ENCODE results near the gene ZNRF2. TPM values are rescaled to one million over a fixed set of nuclear protein-coding genes. Genes with fewer than 3 reads are reported as not detected.

ZNRF2 gene
- total and polyA plus RNA-seq, 2 of the 4 experiments (the other 2 are of a cell fraction): 0.31 to 0.54 TPM

GRCh38 chr7:30310674-30311362 lies 26.4 kb downstream of the ZNRF2 start:
- H3K9me1 ChIP-seq (ENCODE audit: insufficient read depth, low read length): peaks cover 3% of the 10 kb centered on the region; the same call in 1 of the 2 replicates
- BruUV-seq (replicated peaks): no TSS peak
- no peak overlapping the region for H4K5ac ChIP-seq (ENCODE audit: low read depth, low read length)
- H2AK9ac ChIP-seq (replicated peaks; ENCODE audit: low read depth, low read length, poor library complexity): no peak overlapping the region
- no peak overlapping the region for H2BK20ac ChIP-seq (ENCODE audit: low read depth, low read length)
- no peak overlapping the region for H3K4me3 ChIP-seq (ENCODE audit: insufficient read depth, low read depth, low read length)
- no peak overlapping the region for H3K23ac ChIP-seq (ENCODE audit: low read depth, low read length)
- H4K20me1 ChIP-seq (ENCODE audit: insufficient read depth, low read length): no peaks in the 10 kb centered on the region
- H2AK5ac ChIP-seq (ENCODE audit: low read depth, low read length): no peak overlapping the region
- CTCF ChIA-PET: no interaction called here
- TF ChIP-seq NFE2L2 (IDR thresholded peaks at IDR 0.05; ENCODE audit: low read depth, low read length): no peak
- TF ChIP-seq MXI1 (IDR thresholded peaks at IDR 0.05; ENCODE audit: borderline replicate concordance, low read depth, low read length): no peak
- no peak for TF ChIP-seq MAZ (IDR thresholded peaks at IDR 0.05; ENCODE audit: borderline replicate concordance, low read depth, low read length)
- TF ChIP-seq POLR2A (IDR thresholded peaks at IDR 0.05; ENCODE audit: low read depth, low read length): no peak
- TF ChIP-seq CTCF (conservative IDR thresholded peaks at IDR 0.05; ENCODE audit: low read depth, low read length): no peak
- no peak for TF ChIP-seq RAD21 (IDR thresholded peaks at IDR 0.05; ENCODE audit: low read length)
- TF ChIP-seq BHLHE40 (IDR thresholded peaks at IDR 0.05; ENCODE audit: low read depth, low read length): no peak
- no peak for TF ChIP-seq CHD1 (IDR thresholded peaks at IDR 0.05; ENCODE audit: low read depth, low read length)
- no peak for TF ChIP-seq FOS (IDR thresholded peaks at IDR 0.05; ENCODE audit: low read depth, low read length)
- no peak for TF ChIP-seq ELK1 (IDR thresholded peaks at IDR 0.05; ENCODE audit: borderline replicate concordance, low read depth, low read length)
- TF ChIP-seq MAFK (IDR thresholded peaks at IDR 0.05; ENCODE audit: low read depth, low read length): no peak
- TF ChIP-seq USF2 (IDR thresholded peaks at IDR 0.05; ENCODE audit: low read depth, low read length): no peak
- no peak for TF ChIP-seq CEBPB (IDR thresholded peaks at IDR 0.05; ENCODE audit: low read depth, low read length)
- TF ChIP-seq RFX5 (IDR thresholded peaks at IDR 0.05; ENCODE audit: low read depth, low read length): no peak
- TF ChIP-seq SMC3 (IDR thresholded peaks at IDR 0.05; ENCODE audit: low read depth, low read length): no peak
- TF ChIP-seq RCOR1 (IDR thresholded peaks at IDR 0.05; ENCODE audit: insufficient replicate concordance, low read length): no peak
- no peak overlapping the region for H4K91ac ChIP-seq (ENCODE audit: insufficient read depth, low read depth, low read length)
- no peak overlapping the region for H3K18ac ChIP-seq (ENCODE audit: low read depth, low read length)
- in situ Hi-C loops (cut with MboI; ENCODE audit: low sequenced_read_pairs) (no loop called here), dilution Hi-C loops (cut with HindIII; ENCODE audit: low sequenced_read_pairs, unreplicated experiment) (no loop called here), intact Hi-C loops (cut with micrococcal nuclease) (no loop called here)
- no peak overlapping the region for H2BK120ac ChIP-seq (ENCODE audit: low read depth, low read length)
- H4K8ac ChIP-seq (ENCODE audit: low read depth in 2 of 2, low read length in 2 of 2): no peak overlapping the region
- H2BK15ac ChIP-seq (ENCODE audit: low read depth, low read length): no peak overlapping the region
- H2BK5ac ChIP-seq (ENCODE audit: low read depth, low read length, poor library complexity, severe bottlenecking): no peak overlapping the region
- no peaks in the 10 kb centered on the region for H3K4me1 ChIP-seq (ENCODE audit: control insufficient read depth, insufficient read depth, low read length)
- H3K56ac ChIP-seq (ENCODE audit: extremely low read depth, insufficient read depth, low read length): 0 out of 2 replicates have a peak overlapping the region, but pooled peaks have one; percentile 0
- no peak overlapping the region for H3K9ac ChIP-seq (ENCODE audit: low read depth, low read length)
- H3K27me3 ChIP-seq (ENCODE audit: control insufficient read depth, insufficient read depth, low read length): no peaks in the 10 kb centered on the region
- peaks cover 0 to 6% of the 10 kb centered on the region in 2 experiments; a peak in 3 of 4 replicates for H3K79me1 ChIP-seq (ENCODE audit: low read depth in 1 of 2, low read length in 2 of 2)
- H3K4ac ChIP-seq (ENCODE audit: low read depth, low read length): no peak overlapping the region
- ATAC-seq (ENCODE audit: low read depth): no peak
- H3K9me3 ChIP-seq (ENCODE audit: control insufficient read depth, insufficient read depth, low read length): no peaks in the 10 kb centered on the region
- no peak overlapping the region for H3K14ac ChIP-seq (replicated peaks; ENCODE audit: low read depth, low read length)
- no peak overlapping the region for H3K27ac ChIP-seq (ENCODE audit: insufficient read depth, low read length)
- POLR2A ChIA-PET (ENCODE audit: unreplicated experiment): no interaction called here
- no peak overlapping the region for H2AFZ ChIP-seq (replicated peaks; ENCODE audit: low read length, poor library complexity)
- no peak overlapping the region for H3K4me2 ChIP-seq (ENCODE audit: low read depth, low read length)
- 78% methylated on average over 2 of the region's 9 CpGs; no CpG with 5 or more reads in 1 of the 2 experiments for WGBS, 2 experiments (ENCODE audit: extremely low coverage in 2 of 2, insufficient read length in 1 of 2)
- DNase-seq: no peak
- H3K36me3 ChIP-seq (ENCODE audit: control insufficient read depth, insufficient read depth, low read length): no peaks in the 10 kb centered on the region

Data from IMR-90 (cell line).